HUES6 (cell line): ENCODE results near the gene PRR5L.

Experiments used
- H3K27ac ChIP-seq: 2 replicates; pipeline ENCODE4 v1.7.0; 2013; ENCODE audit warnings: low read depth, mild to moderate bottlenecking, low read length, inconsistent platforms
- H3K27me3 ChIP-seq: 2 replicates; pipeline ENCODE4 v1.6.1; 2013; ENCODE audit warnings: low read length; ENCODE audit not compliant: control insufficient read depth, insufficient read depth
- H3K36me3 ChIP-seq: 2 replicates; pipeline ENCODE4 v1.6.1; 2013; ENCODE audit warnings: low read length; ENCODE audit not compliant: control insufficient read depth, insufficient read depth
- H3K4me1 ChIP-seq: 2 replicates; pipeline ENCODE4 v1.6.1; 2013; ENCODE audit warnings: low read length; ENCODE audit not compliant: control insufficient read depth, insufficient read depth
- H3K4me3 ChIP-seq: 2 replicates; pipeline ENCODE4 v1.5.1; 2013; ENCODE audit warnings: low read depth, low read length
- H3K9ac ChIP-seq: one replicate; pipeline ENCODE4 v1.6.1; 2013; ENCODE audit warnings: mild to moderate bottlenecking, low read length
- H3K9me3 ChIP-seq: 2 replicates; pipeline ENCODE4 v1.6.1; 2013; ENCODE audit warnings: low read depth, low read length; ENCODE audit not compliant: control insufficient read depth, insufficient read depth

PRR5L gene

GRCh38 chr11:36407356-36407755, 111.3 kb downstream of the PRR5L start:
- Histone ChIP-seq H3K27ac (no peak overlapping the region), H3K27me3 (no peaks in the 10 kb centered on the region), H3K9me3 (no peaks in the 10 kb centered on the region), H3K4me3 (no peak overlapping the region), H3K9ac (no peak overlapping the region), H3K4me1 (no peaks in the 10 kb centered on the region; the same call in 1 of the 2 replicates), H3K36me3 (no peaks in the 10 kb centered on the region)

DNA sequence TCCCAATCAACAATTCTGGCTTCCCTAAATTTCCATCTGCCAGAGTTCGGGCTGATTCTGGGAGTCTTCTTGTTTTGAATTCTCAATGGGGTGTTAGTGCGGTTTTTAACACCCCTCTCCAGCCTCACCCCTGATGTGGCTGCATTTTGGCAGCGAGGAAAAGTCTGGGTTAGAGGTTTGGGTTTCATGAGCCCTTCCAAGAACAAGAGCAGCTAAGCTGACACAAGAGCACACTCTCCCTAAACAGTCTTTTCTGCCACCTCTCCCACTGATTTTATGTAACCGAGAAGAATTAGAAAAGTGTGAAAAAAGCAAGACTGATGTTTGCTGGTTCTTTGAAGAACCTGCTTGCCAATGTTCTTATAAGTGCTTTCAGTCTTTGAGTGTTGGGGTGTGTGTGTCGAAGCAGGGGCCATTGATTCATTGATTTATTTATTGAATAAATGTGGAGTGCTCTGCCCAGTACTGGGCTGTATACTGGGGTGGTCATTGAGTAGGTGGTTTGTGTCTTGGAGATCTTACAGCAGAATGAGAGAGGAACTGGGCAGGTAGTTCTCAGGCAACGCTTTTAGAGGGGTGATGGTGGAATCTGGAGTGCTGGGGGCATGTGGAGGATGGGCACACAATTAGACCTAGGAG, 112.5 kb downstream of the PRR5L start:
- H3K27me3 ChIP-seq: no peaks in the 10 kb centered on the region
- no peaks in the 10 kb centered on the region; the same call in 1 of the 2 replicates for H3K4me1 ChIP-seq
- no peaks in the 10 kb centered on the region for H3K9me3 ChIP-seq
- no peak overlapping the region for H3K4me3 ChIP-seq
- H3K9ac ChIP-seq: no peak overlapping the region
- no peak overlapping the region for H3K27ac ChIP-seq
- no peaks in the 10 kb centered on the region for H3K36me3 ChIP-seq

DNA sequence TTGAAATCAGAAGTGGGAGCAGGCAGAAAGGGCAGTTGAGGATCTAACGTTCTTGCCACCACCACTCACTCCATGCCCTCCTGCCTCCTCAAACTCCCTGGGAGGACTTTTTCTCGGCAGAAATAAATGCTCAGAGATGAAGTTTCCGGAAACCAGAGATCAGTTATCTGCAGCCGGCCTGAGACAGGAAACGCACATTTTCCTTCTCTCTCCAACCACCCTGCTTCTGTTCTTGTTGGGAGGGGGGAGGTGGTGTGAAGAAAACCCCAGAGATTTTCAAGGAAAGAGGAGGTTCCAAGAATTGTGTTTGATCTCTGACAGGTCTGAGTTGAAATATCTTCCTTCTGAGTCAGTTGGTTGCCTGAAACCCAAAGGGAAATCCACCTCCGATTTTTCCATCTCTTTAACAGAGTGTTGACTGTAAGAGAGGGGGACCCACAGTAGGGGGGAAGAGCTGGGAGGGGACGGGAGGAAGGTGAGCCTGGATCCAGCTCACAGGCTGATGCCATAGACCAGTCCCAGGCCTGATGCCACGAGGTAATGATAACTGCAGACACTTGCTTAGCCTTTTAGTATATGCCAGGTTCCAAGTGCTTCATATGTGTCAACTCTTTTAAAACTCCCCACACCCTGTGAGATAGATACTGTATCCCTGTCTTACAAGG, 113.2 kb downstream of the PRR5L start:
- no peaks in the 10 kb centered on the region for H3K36me3 ChIP-seq
- H3K4me3 ChIP-seq: no peak overlapping the region

GRCh38 chr11:36411202-36411640, 115.1 kb downstream of the PRR5L start:
- Histone ChIP-seq H3K27ac (no peak overlapping the region), H3K4me3 (no peak overlapping the region), H3K9ac (no peak overlapping the region), H3K36me3 (no peaks in the 10 kb centered on the region), H3K9me3 (no peaks in the 10 kb centered on the region), H3K27me3 (no peaks in the 10 kb centered on the region), H3K4me1 (no peaks in the 10 kb centered on the region; the same call in 1 of the 2 replicates)

More for the DNA sequence above, 113.2 kb downstream of the PRR5L start:
- no peak overlapping the region for H3K27ac ChIP-seq
- H3K4me1 ChIP-seq: no peaks in the 10 kb centered on the region; the same call in 1 of the 2 replicates
- H3K27me3 ChIP-seq: no peaks in the 10 kb centered on the region
- H3K9ac ChIP-seq: no peak overlapping the region
- no peaks in the 10 kb centered on the region for H3K9me3 ChIP-seq

DNA sequence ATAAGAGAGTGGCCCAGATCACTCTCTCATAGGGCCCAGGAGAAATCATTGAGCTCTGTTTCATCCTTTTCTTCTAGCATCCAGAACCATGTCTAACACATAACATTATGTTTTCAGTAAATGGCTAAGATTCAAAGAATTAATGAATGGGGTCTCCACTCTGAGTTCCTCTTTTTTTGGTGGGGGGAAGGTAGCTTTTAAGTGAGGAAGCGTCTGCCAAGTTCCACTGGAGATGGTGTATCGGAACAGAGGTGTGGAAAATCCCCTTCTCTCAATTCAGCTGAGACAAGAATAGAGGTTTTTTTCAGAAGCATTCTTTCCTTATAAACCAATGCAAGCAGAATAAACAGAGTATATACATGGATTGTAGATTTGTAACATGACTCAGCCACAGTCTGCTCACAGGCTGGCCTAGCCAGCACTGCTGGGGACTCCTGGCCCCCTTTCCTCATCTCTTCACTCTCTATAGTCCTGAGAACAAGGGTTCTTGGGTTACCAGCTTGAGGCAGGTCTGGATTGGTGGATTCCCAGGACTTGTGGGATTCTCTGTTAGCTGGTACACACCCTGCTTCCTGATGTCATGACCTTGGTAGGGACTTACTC, 116.8 kb downstream of the PRR5L start:
- H3K9ac ChIP-seq: no peak overlapping the region

GRCh38 chr11:36417154-36417553, 121.1 kb downstream of the PRR5L start:
- H3K4me1 ChIP-seq: peaks cover 2% of the 10 kb centered on the region; the same call in 1 of the 2 replicates
- no peak overlapping the region for H3K4me3 ChIP-seq
- H3K9me3 ChIP-seq: no peaks in the 10 kb centered on the region
- H3K9ac ChIP-seq: no peak overlapping the region
- H3K36me3 ChIP-seq: no peaks in the 10 kb centered on the region
- H3K27ac ChIP-seq: no peak overlapping the region
- H3K27me3 ChIP-seq: no peaks in the 10 kb centered on the region

More for the DNA sequence above, 116.8 kb downstream of the PRR5L start:
- H3K4me3 ChIP-seq: no peak overlapping the region
- no peak overlapping the region for H3K27ac ChIP-seq
- H3K36me3 ChIP-seq: no peaks in the 10 kb centered on the region
- no peaks in the 10 kb centered on the region for H3K27me3 ChIP-seq
- H3K4me1 ChIP-seq: no peaks in the 10 kb centered on the region; the same call in 1 of the 2 replicates
- no peaks in the 10 kb centered on the region for H3K9me3 ChIP-seq

- no peak overlapping the region for H3K27ac ChIP-seq
- H3K4me3 ChIP-seq: no peak overlapping the region
- no peaks in the 10 kb centered on the region for H3K27me3 ChIP-seq
- H3K9me3 ChIP-seq: no peaks in the 10 kb centered on the region
- H3K36me3 ChIP-seq: no peaks in the 10 kb centered on the region
- peaks cover 4% of the 10 kb centered on the region; the same call in 1 of the 2 replicates for H3K4me1 ChIP-seq
- H3K9ac ChIP-seq: no peak overlapping the region
Observed at GRCh38 chr11:36419791-36420424, 123.8 kb downstream of the PRR5L start.

DNA sequence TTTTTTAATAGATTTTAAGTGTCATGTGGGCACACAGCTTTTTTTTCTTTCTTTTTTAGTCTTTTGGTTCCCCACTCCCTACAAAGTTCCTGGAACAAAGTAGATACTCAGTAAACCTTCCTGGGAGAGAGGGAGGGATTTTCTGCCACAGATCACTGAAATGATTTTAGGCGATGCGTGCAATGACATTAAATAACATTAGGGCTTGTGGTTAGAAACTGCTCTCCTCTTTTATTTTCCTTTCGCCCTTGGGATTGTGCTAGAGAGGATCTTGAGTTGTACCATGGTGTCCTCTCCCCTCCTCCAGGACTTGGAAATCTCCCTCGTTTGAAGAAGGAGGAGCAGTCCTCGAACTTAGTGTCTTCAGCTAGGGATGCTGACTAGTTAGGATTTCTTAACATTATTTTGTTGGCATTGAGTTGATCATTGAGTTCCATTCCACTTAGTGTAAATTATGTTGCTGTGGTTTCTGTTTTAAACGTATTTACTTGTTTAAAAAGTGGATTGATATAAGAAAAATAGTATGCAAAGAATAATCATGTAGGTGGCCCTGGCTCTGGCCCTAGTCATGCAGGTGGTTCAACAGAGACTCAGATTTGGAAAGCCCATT, 125.6 kb downstream of the PRR5L start:
- H3K27ac ChIP-seq: no peak overlapping the region
- H3K9ac ChIP-seq: no peak overlapping the region

DNA sequence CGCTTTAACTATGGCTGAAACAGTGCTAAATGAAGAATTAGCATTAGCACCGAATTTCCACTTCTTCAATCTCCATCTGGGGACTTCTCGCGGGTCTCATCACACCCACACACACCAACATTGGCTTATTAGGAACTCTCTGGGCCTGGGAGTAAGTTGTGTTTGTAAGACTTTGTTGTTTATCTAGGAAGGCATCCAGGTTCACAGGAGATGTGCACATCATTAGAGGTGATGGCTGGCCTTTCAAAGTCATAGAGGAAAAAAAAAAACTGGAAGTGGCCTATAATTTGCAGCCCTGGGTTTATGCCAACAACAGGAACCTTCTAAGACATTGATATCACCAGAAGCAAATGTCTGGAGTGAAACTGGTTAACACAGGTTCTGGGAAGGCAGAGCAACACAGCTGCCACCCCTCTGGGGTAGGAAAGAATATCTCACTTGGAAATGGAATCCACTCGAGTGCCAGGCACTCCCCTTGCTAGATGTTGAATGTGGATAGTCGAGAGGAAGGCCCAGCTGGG, 129.5 kb downstream of the PRR5L start:
- no peaks in the 10 kb centered on the region for H3K9me3 ChIP-seq
- no peak overlapping the region for H3K9ac ChIP-seq
- H3K27me3 ChIP-seq: no peaks in the 10 kb centered on the region
- H3K36me3 ChIP-seq: no peaks in the 10 kb centered on the region
- no peak overlapping the region for H3K4me3 ChIP-seq
- H3K27ac ChIP-seq: no peak overlapping the region
- H3K4me1 ChIP-seq: peaks cover 4% of the 10 kb centered on the region; the same call in 1 of the 2 replicates

More for the DNA sequence above, 125.6 kb downstream of the PRR5L start:
- Histone ChIP-seq H3K9me3 (no peaks in the 10 kb centered on the region), H3K27me3 (no peaks in the 10 kb centered on the region), H3K36me3 (no peaks in the 10 kb centered on the region), H3K4me1 (peaks cover 4% of the 10 kb centered on the region; the same call in 1 of the 2 replicates), H3K4me3 (no peak overlapping the region)

DNA sequence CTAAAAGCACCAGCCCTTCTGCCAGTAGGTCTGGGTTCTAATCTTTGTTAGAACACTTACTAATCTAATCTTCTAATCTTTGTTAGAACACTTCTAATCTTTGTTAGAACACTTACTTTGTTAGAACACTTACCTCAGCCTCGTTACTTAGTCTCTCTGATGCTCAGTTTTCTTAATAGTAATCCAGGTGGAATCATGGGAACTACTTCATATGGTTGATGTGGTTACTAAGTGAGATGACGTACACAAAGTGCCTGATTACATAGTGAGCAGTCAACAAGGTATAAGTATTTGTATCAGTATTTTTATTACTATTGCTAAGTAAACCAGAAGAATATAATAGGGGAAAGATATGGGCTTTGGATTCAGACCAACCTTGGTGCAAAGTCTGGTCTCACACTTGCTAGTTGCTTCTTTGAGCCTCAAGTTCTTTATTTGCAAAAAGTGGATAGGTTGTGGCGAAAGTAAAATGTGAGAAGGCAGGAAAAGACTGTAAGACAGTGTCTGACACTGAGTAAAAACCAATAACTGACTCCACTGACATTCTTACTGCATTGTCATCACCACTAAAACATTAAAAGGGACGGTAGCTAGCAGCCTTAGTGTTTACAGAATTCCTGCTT, 130.2 kb downstream of the PRR5L start:
- Histone ChIP-seq H3K9ac (no peak overlapping the region), H3K4me1 (peaks cover 4% of the 10 kb centered on the region; the same call in 1 of the 2 replicates), H3K9me3 (no peaks in the 10 kb centered on the region), H3K27ac (no peak overlapping the region), H3K27me3 (no peaks in the 10 kb centered on the region), H3K4me3 (no peak overlapping the region), H3K36me3 (no peaks in the 10 kb centered on the region)
